ENCODE measurements around the gene S100A13. TPM values are rescaled to one million over a fixed set of nuclear protein-coding genes. Genes with fewer than 3 reads are reported as not detected.
"Not testable (repeated sequence)": the region's sequence is repeated elsewhere in the genome, so short reads cannot be mapped to it uniquely, and the experiment has no call there.

S100A13 gene
- polyA plus RNA-seq, 1 experiment, result 313 TPM

- ChIA-PET POLR2A (no interaction called here), CTCF (interaction anchor here (0.9 to 3.3 kb wide), 5 partner anchors 15 to 29 kb away, joined by 3 to 14 read pairs (median 4); partner anchors contain the start of genes S100A1 and S100A13)
- DNase-seq (ENCODE audit: low read depth), result no peak
- no peak for TF ChIP-seq CTCF (IDR thresholded peaks at IDR 0.05; ENCODE audit: insufficient read depth, low read depth, low read length)
- H3K36me3 ChIP-seq (ENCODE audit: control insufficient read depth, insufficient read depth, low read length), result peaks cover 2% of the 10 kb centered on the region
- H3K4me3 ChIP-seq (ENCODE audit: low read depth, low read length), result no peak overlapping the region
- no peaks in the 10 kb centered on the region for H3K27me3 ChIP-seq (ENCODE audit: control insufficient read depth, insufficient read depth, low read length)
Observed at GRCh38 chr1:153598309-153599172, 28.8 kb downstream of the S100A13 start.

GRCh38 chr1:153597206-153597605 is 30.1 kb downstream of the S100A13 start:
- ChIA-PET CTCF (interaction anchor here (1.2 to 3.3 kb wide), 2 partner anchors 13 to 30 kb away, joined by 3 to 14 read pairs; partner anchors contain the start of genes S100A1 and S100A13), POLR2A (no interaction called here)
- no peak for DNase-seq (ENCODE audit: low read depth)
- no peak for TF ChIP-seq CTCF (IDR thresholded peaks at IDR 0.05; ENCODE audit: insufficient read depth, low read depth, low read length)
- Histone ChIP-seq H3K27me3 (ENCODE audit: control insufficient read depth, insufficient read depth, low read length) (no peaks in the 10 kb centered on the region), H3K36me3 (ENCODE audit: control insufficient read depth, insufficient read depth, low read length) (peaks cover 2% of the 10 kb centered on the region; the same call in 1 of the 2 replicates), H3K4me3 (ENCODE audit: low read depth, low read length) (no peak overlapping the region)

- Histone ChIP-seq H3K4me3 (ENCODE audit: low read depth, low read length) (no peak overlapping the region), H3K27me3 (ENCODE audit: control insufficient read depth, insufficient read depth, low read length) (no peaks in the 10 kb centered on the region), H3K36me3 (ENCODE audit: control insufficient read depth, insufficient read depth, low read length) (no peaks in the 10 kb centered on the region)
- TF ChIP-seq CTCF (IDR thresholded peaks at IDR 0.05; ENCODE audit: insufficient read depth, low read depth, low read length), result no peak
- DNase-seq (ENCODE audit: low read depth), result no peak
- CTCF ChIA-PET, result interaction anchor here (0.9 to 1.4 kb wide), 5 partner anchors 8 to 76 kb away, joined by 3 to 4 read pairs (median 3); no protein-coding TSS in a partner anchor
- POLR2A ChIA-PET, result no interaction called here
Observed at GRCh38 chr1:153592748-153593147, 34.6 kb downstream of the S100A13 start.

- no peak for DNase-seq (ENCODE audit: low read depth)
- CTCF ChIA-PET, result interaction anchor here (0.6 kb wide), 1 partner anchor 161 kb away, joined by 3 read pairs; no protein-coding TSS in a partner anchor
- POLR2A ChIA-PET, result no interaction called here
- TF ChIP-seq CTCF (IDR thresholded peaks at IDR 0.05; ENCODE audit: insufficient read depth, low read depth, low read length), result no peak
- Histone ChIP-seq H3K36me3 (ENCODE audit: control insufficient read depth, insufficient read depth, low read length) (no peaks in the 10 kb centered on the region), H3K4me3 (ENCODE audit: low read depth, low read length) (no peak overlapping the region), H3K27me3 (ENCODE audit: control insufficient read depth, insufficient read depth, low read length) (no peaks in the 10 kb centered on the region)
Observed at GRCh38 chr1:153588482-153588881, 38.8 kb downstream of the S100A13 start.

GRCh38 chr1:153588033-153588432 is 39.3 kb downstream of the S100A13 start:
- CTCF ChIA-PET; H3K27me3 ChIP-seq (ENCODE audit: control insufficient read depth, insufficient read depth, low read length); H3K36me3 ChIP-seq (ENCODE audit: control insufficient read depth, insufficient read depth, low read length); DNase-seq (ENCODE audit: low read depth); H3K4me3 ChIP-seq (ENCODE audit: low read depth, low read length); POLR2A ChIA-PET: not testable (repeated sequence)

All from BJ (cell line).